Lung (tissue), 12 donors: ENCODE measurements around the gene GOLGB1. TPM values are rescaled to one million over a fixed set of nuclear protein-coding genes. Genes with fewer than 3 reads are reported as not detected.

Source experiments
- ATAC-seq: fragments of 200-7000 bp; cut with Tn5 transposase; one replicate; pipeline ENCODE4 v1.9.1; 2020; ENCODE audit warnings: moderate number of reproducible peaks; ENCODE audit not compliant: insufficient read depth, low FRiP score
- DNase-seq, 3 donors: peaks; one replicate each; pipeline ENCODE4 v3.0.0-alpha.2; 2013 to 2017
- H3K27ac ChIP-seq, 2 donors: one replicate each; pipeline ENCODE4 v1.5.1; 2013; ENCODE audit warnings: mild to moderate bottlenecking in 2 of 2, moderate library complexity in 2 of 2, control low read depth in 1 of 2, inconsistent platforms in 1 of 2, low read depth in 1 of 2, low read length in 1 of 2
- H3K27me3 ChIP-seq, 3 donors: one replicate each; pipeline ENCODE4 v1.5.1; 2013; ENCODE audit warnings: low read length in 2 of 3; ENCODE audit not compliant: control insufficient read depth in 3 of 3, insufficient read depth in 3 of 3
- H3K36me3 ChIP-seq, 4 donors: one replicate each; pipeline ENCODE4 v1.5.1; 2013; ENCODE audit warnings: low read length in 4 of 4, mild to moderate bottlenecking in 1 of 4, moderate library complexity in 1 of 4; ENCODE audit not compliant: control insufficient read depth in 4 of 4, insufficient read depth in 4 of 4
- H3K4me1 ChIP-seq, 5 donors: one replicate each; pipeline ENCODE4 v1.5.1; 2013; ENCODE audit warnings: low read length in 5 of 5, mild to moderate bottlenecking in 2 of 5, moderate library complexity in 1 of 5; ENCODE audit not compliant: control insufficient read depth in 5 of 5, insufficient read depth in 5 of 5
- H3K4me3 ChIP-seq: one replicate; pipeline ENCODE4 v1.5.1; 2013; ENCODE audit warnings: mild to moderate bottlenecking, control low read depth, moderate library complexity
- H3K9ac ChIP-seq, 2 donors: one replicate each; pipeline ENCODE4 v1.5.1; 2013; ENCODE audit warnings: low read length in 2 of 2, control low read depth in 1 of 2; ENCODE audit not compliant: insufficient read depth in 1 of 2
- H3K9me3 ChIP-seq, 4 donors: one replicate each; pipeline ENCODE4 v1.5.1; 2013; ENCODE audit warnings: low read length in 3 of 4, mild to moderate bottlenecking in 1 of 4, moderate library complexity in 1 of 4; ENCODE audit not compliant: control insufficient read depth in 4 of 4, insufficient read depth in 3 of 4
- WGBS, 2 donors: extraction: QIAGEN DNeasy Blood & Tissue Kit; methylation state at CpG; one replicate each; pipeline ENCODE4 v1.1.7; 2013; 5-methylcytosine and 5-hydroxymethylcytosine counted together
- polyA plus RNA-seq, 2 donors: library from polyadenylated mRNA; stranded (reverse); fragments of 200-250 nt; gene quantifications; one replicate each; pipeline ENCODE4 v1.2.1, GENCODE V29; 2013
- total RNA-seq, 2 donors: library from RNA; depleted of rRNA in 1 of 2; stranded (reverse); fragments of >200 nt in 1 of 2; gene quantifications; one replicate each; pipeline ENCODE4 v1.2.1, GENCODE V29; 2014 to 2021
- TF ChIP-seq, protein P1 (sequence below): IDR thresholded peaks from 2 replicates; pipeline ENCODE4 v1.5.1; 2012; ENCODE audit warnings: mild to moderate bottlenecking; ENCODE audit errors: control extremely low read depth, extremely low read depth
- donor health status: control.
- donor health status: control.
- donor health status: Bipolar disorder and iron deficiency.
- donor health status: healthy.
- donor health status: DM: yes; HTN: yes; CAD: no.

The GOLGB1 gene
- total and polyA plus RNA-seq, 4 donors: 11.6 to 92.8 (median 31.1) TPM

DNA sequence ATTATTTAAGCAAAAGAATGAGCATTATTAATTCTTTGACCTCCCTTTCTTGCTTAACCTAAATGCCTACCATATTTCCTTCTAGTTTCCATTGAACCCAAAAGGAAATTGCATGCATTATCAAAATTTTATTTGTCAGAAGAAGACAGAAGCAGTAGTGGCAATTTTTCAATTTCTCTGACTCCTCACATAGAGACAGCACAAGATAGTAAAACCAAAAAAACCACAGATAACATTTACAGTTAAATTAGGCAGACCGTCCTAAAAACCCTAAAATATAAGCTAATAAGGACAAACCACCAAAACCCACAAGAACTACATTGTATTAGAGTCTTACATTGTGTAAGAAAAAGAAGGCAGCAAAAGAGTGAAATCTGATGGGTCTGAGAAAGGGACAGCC, 27.1 kb downstream of the GOLGB1 start:
- ATAC-seq (no peak), DNase-seq (no peak)
- Histone ChIP-seq H3K36me3 (peaks cover 26 to 66% (median 43%) of the 10 kb centered on the region in 4 donors), H3K9me3 (peaks cover 0 to 2% (median 0%) of the 10 kb centered on the region in 4 donors), H3K9ac (no peak overlapping the region), H3K27me3 (no peaks in the 10 kb centered on the region), H3K4me1 (peaks cover 0 to 6% (median 0%) of the 10 kb centered on the region in 5 donors), H3K27ac (no peak overlapping the region), H3K4me3 (no peak overlapping the region)
- TF ChIP-seq, protein P1, sequence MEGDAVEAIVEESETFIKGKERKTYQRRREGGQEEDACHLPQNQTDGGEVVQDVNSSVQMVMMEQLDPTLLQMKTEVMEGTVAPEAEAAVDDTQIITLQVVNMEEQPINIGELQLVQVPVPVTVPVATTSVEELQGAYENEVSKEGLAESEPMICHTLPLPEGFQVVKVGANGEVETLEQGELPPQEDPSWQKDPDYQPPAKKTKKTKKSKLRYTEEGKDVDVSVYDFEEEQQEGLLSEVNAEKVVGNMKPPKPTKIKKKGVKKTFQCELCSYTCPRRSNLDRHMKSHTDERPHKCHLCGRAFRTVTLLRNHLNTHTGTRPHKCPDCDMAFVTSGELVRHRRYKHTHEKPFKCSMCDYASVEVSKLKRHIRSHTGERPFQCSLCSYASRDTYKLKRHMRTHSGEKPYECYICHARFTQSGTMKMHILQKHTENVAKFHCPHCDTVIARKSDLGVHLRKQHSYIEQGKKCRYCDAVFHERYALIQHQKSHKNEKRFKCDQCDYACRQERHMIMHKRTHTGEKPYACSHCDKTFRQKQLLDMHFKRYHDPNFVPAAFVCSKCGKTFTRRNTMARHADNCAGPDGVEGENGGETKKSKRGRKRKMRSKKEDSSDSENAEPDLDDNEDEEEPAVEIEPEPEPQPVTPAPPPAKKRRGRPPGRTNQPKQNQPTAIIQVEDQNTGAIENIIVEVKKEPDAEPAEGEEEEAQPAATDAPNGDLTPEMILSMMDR: no peak
- 83 to 88% methylated on average over 1 of the region's 1 CpG for WGBS, 2 donors

DNA sequence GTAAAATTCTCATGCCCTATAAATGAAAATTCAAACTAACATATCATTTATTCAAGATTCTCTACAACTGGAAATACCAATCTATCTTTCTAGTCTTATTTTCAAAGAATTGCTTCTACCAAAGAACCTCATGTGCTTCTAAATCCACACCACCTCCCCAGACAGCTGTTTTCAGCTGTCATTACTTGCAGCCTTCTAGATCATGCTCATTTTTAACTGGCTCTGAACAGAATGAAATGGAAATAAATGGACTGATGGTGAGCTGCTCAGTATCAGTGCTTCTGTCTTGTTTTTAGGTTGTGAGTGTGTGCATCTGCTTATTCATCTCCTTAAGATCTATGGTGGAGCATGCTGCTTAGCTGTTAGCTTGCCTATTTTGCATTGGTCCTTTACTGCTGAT, 29.4 kb downstream of the GOLGB1 start:
- Histone ChIP-seq H3K9me3 (peaks cover 0 to 2% (median 0%) of the 10 kb centered on the region in 4 donors), H3K36me3 (peaks cover 28 to 68% (median 46%) of the 10 kb centered on the region in 4 donors), H3K27ac (no peak overlapping the region), H3K9ac (no peak overlapping the region), H3K4me3 (no peak overlapping the region), H3K27me3 (no peaks in the 10 kb centered on the region), H3K4me1 (peaks cover 0 to 6% (median 0%) of the 10 kb centered on the region in 5 donors)
- ATAC-seq (no peak), DNase-seq (no peak)
- TF ChIP-seq, protein P1: no peak

DNA sequence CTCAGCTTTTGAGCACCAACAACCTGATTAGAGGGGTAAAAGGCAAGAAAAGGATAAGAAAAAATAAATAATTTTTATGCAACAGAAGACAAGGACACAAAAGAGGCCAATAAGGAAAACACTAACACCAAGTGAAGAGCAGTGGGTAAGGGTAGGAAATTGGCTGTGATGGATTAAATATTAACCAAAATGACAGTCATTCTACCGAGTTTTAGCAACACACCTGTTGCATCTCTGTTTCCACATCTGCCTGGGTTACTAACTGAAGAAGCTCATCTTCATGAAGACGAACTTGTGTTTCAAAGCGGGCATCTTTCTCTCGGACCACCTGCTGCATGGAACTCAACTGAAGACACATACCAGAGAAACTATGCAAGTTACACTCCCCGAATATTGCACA, 30.1 kb downstream of the GOLGB1 start:
- H3K4me1 ChIP-seq: peaks cover 0 to 6% (median 0%) of the 10 kb centered on the region in 5 donors
- TF ChIP-seq, protein P1: no peak
- DNase-seq (no peak), ATAC-seq (no peak)
- no peaks in the 10 kb centered on the region for H3K9me3 ChIP-seq
- H3K9ac ChIP-seq: no peak overlapping the region
- H3K4me3 ChIP-seq: no peak overlapping the region
- H3K36me3 ChIP-seq: peaks cover 22 to 65% (median 44%) of the 10 kb centered on the region in 4 donors
- WGBS, 2 donors: 88 to 89% methylated on average over 5 of the region's 5 CpGs
- no peak overlapping the region for H3K27ac ChIP-seq
- no peaks in the 10 kb centered on the region for H3K27me3 ChIP-seq

DNA sequence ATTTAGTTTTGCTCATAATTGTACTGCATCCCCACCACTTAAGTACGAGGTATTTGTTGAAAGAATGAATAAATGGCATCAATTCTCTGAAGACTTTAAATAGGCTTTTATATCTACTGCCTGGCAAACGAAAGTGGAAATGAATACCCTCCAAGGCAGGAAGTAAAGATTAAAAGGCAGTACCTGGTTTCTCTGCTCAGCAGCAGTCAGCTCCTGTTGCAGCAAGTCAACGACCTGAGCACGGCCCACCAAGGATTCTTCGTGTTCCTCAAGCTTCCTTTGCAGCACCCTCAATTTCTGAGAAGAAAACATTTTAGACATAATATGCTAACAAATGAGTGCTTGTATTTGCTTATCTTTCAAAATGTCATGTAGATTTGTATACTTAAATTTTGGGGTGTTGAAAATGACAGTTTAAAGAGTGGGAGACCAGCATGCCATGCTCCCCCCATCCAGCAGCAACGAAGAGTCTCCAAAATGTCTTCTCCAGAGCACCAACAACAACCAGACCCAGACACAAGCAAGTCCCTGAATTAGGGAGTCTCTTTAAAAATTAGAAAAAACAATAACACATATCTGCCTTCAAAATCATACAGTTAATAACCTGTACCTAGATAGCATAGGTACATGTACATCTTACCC, 31.2 kb downstream of the GOLGB1 start:
- H3K9me3 ChIP-seq: no peaks in the 10 kb centered on the region
- H3K4me1 ChIP-seq: peaks cover 0 to 3% (median 0%) of the 10 kb centered on the region in 5 donors
- WGBS, 2 donors: 81 to 94% methylated on average over 6 of the region's 6 CpGs
- DNase-seq (no peak), ATAC-seq (no peak)
- TF ChIP-seq, protein P1: no peak
- H3K4me3 ChIP-seq: no peak overlapping the region
- H3K9ac ChIP-seq: no peak overlapping the region
- peaks cover 18 to 66% (median 40%) of the 10 kb centered on the region in 4 donors for H3K36me3 ChIP-seq
- no peak overlapping the region for H3K27ac ChIP-seq
- H3K27me3 ChIP-seq: no peaks in the 10 kb centered on the region
